Astrocyte of the spinal cord (primary cell): Measurements from ENCODE around the gene LIMS2.
A peak's percentile ranks its signal among the peaks of the same experiment; 100 is the strongest.

Experiments
- DNase-seq: peaks from one replicate; pipeline ENCODE4 v3.0.0; 2011; ENCODE audit warnings: low read depth, low spot score
- H3K4me3 ChIP-seq: 2 replicates; pipeline ENCODE4 v1.5.1; 2011; ENCODE audit warnings: low read depth, mild to moderate bottlenecking, low read length, moderate library complexity
- in situ Hi-C: cut with HindIII; loops from 2 replicates; pipeline ENCODE4 v1.10.0; 2017; ENCODE audit warnings: low sequenced_read_pairs
- TF ChIP-seq, protein P1 (sequence below): IDR thresholded peaks from 2 replicates; pipeline ENCODE4 v1.5.1; 2012; ENCODE audit warnings: low read depth, mild to moderate bottlenecking, low read length, inconsistent platforms

LIMS2 gene

DNA sequence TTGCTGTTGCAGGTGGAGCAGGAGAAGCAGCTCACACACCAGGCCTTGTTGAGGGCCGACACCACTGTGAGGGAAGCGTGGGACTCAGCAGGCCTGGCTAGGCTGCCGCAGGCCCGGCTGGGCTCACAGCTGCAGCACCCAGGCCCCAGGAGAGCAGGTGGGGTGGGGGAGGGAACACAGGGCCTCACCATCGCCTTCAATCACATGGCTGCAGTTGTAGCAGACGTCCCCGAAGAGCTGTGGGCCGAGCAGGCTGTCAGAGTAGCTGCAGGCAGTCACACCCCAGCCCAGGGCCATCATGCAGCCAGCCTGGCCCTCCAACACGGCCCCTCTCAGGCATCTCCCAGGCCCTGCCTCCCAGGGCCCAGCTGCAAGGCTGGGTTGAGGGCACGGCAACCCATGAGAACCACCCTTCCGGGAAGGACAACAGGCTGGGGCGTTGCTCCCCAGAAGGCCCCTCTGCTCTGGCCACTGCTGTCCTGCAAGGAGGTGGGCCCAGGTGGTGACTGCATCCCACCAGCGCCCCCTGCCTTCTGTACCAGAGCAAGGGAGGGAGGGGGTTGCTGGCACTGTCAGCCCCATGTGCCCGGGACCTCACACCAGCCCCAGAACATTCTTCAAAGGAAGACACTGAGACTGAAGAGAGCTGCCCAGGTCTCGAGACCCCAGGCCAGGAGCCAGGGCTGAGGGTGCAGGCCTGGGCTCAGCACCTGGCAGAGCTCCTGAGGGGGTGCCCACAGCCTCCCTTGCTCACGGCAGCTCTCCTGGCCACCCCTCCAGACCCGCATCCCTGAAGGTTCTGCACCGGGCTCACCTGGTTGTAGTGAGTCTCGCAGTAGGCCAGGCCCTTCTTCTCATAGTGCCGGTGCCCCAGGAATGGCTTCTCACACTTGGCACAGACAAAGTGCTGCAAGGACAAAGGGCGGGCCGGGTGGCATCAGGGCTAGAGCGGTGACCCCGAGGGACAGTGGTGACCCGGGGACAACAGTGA lies 35.0 kb downstream of the LIMS2 start:
- in situ Hi-C loops, result no loop called here
- TF ChIP-seq, protein P1, sequence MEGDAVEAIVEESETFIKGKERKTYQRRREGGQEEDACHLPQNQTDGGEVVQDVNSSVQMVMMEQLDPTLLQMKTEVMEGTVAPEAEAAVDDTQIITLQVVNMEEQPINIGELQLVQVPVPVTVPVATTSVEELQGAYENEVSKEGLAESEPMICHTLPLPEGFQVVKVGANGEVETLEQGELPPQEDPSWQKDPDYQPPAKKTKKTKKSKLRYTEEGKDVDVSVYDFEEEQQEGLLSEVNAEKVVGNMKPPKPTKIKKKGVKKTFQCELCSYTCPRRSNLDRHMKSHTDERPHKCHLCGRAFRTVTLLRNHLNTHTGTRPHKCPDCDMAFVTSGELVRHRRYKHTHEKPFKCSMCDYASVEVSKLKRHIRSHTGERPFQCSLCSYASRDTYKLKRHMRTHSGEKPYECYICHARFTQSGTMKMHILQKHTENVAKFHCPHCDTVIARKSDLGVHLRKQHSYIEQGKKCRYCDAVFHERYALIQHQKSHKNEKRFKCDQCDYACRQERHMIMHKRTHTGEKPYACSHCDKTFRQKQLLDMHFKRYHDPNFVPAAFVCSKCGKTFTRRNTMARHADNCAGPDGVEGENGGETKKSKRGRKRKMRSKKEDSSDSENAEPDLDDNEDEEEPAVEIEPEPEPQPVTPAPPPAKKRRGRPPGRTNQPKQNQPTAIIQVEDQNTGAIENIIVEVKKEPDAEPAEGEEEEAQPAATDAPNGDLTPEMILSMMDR, result peak; percentile 28
- no peak overlapping the region for H3K4me3 ChIP-seq
- DNase-seq, result no peak

DNA sequence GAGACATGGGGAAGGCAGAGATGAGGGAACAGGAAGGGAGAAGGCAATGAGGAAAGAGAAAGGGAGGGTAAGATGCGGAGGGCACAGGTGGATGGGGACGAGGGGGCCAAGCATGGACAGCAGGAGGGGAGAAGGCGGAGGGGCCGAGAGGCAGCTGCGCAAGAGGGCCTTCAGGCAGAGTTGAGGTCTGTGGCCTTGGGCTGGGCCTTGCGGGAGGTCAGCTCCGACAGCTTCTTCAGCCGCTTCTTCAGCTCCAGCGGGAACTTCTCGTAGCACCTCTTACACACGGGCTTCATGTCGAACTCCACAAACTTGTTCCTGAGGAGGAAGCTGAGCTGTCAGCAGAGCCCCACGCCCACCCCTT lies 36.2 kb downstream of the LIMS2 start:
- in situ Hi-C loops, result no loop called here
- TF ChIP-seq, protein P1, result no peak
- H3K4me3 ChIP-seq, result no peak overlapping the region
- DNase-seq, result no peak

DNA sequence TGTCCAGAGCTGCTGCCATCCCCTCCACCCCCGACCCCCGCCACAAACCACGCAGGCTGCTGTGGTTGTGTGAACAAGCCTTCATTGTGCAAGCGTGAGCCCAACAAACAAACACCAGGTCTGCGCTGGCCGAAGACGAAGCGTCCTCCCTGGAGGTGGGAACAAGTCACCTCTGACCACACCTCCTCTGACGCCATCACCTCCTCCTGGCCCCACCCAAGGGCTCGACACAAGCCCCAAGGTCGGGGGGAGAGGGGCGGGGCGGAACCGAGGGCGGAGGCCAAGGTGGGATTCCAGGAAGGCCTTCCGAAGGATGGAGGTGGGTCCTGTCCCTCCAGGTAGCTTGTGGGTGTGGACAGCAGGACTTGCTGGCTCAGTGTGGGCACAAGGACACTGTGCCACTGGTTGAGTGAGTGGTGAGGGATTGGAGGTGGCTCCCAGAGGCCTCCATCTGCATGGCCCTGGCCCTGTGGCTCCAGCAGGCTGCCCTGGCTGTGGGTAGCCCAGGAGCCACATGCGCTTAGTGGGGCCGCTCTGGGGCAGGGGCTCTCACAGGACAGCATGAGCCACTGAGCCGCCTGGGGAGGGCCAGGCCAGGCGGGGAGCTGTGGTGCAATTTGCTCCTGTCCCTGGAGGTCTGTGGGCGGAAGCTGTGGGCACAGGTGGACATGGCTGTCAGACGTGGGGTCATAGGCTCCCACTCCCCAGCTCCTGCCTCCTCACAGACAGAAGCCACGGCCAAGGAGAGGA lies 36.8 kb downstream of the LIMS2 start:
- in situ Hi-C loops, result no loop called here
- DNase-seq, result peak; percentile 21
- no peak overlapping the region for H3K4me3 ChIP-seq
- TF ChIP-seq, protein P1, result no peak

DNA sequence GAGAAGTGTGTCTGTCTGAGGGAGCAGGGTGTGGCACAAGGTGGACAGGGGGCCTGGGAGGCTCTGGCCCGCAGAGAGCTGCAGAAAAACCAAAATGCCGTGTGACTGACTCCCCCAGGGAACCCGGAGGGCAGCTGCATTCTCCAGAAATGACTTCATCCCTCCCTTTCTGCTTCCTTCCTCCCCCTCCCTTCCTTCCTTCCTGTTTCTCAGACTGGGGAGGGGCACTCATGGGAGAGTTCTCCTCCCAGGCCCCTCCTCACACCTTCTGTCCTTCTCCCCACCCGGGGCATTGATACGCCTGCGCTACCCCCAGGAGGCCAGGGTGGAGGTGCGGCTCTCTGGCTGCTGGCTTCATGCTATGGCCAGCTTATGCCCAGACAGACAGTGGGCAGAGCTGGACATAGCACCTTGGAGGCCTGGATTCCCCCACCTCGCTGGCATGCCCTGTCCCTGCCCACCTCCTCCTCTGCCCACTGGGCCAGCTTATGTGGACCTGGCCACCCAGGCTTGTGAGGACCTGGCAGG lies 37.5 kb downstream of the LIMS2 start:
- TF ChIP-seq, protein P1, result no peak
- peak; percentile 66 for DNase-seq
- H3K4me3 ChIP-seq, result no peak overlapping the region
- in situ Hi-C loops, result no loop called here

DNA sequence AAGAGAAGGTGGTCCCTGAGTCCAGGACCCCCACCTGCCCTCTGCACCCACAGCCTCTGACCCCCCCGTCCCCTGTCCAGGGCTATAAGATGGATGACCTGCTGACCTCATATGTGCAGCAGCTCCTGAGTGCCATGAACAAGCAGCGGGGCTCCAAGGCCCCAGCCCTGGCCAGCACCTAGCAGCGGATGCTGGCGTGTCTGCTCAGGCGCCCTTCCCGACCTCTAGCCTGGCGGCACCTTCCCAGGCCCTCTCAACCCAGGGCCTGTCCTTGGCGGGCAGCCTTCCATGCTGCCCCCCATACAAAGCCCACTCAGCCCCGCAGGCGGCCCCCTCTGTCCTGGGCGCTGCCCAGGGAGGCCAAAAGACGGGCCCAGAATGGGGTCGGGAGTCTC lies 38.1 kb downstream of the LIMS2 start:
- DNase-seq, result no peak
- in situ Hi-C loops, result no loop called here
- H3K4me3 ChIP-seq, result no peak overlapping the region
- TF ChIP-seq, protein P1, result no peak

DNA sequence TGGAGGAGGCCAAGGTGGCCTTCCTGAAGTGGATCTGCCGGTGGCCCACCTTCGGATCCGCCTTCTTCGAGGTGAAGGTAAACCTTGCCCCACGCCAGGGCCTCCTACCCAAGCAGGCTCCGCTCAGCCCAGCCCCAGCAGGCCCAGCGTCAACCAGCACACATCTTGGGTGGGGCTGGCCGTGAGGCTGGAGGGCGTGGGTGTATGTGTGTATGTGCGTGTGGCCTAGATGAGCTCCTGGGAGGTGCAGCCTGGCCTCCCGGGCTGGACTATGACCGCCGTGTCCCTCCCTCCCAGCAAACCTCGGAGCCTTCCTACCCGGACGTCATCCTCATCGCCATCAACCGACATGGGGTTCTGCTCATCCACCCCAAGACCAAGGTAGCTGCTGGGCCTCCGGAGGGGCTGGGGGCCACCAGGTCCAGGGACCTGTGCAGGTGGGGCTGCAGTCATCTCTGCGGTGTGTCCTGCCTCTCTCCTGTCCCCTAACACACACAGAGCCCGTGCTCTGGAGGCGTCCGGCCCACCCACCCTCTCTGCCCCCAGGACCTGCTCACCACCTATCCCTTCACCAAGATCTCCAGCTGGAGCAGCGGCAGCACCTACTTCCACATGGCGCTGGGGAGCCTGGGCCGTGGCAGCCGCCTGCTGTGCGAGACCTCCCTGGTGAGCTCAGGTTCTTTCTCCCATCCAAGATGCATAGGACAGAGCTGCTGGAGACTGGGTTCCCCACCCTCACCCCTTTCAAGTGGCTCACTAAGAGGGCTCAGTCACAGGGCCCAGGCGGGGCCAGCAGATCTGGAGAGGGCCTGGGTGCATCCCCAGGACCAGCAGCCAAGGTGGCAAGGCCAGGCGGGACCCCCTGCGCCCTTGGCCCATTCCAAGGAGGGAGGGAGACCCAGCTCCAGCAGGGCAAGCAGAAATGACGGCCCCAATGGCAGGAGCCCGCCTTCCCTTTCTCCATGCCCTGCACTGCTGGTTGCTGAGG lies 38.8 kb downstream of the LIMS2 start:
- in situ Hi-C loops, result no loop called here
- no peak for DNase-seq
- TF ChIP-seq, protein P1, result no peak
- no peak overlapping the region for H3K4me3 ChIP-seq
